Trophoblast cell (in vitro differentiated cells and primary cell): ENCODE measurements around the gene PPP1R27.

Experiments
- DNase-seq, 2 donors: peaks; one replicate each; pipeline ENCODE4 v3.0.0-alpha.2; 2016
- H2AFZ ChIP-seq: 2 replicates; pipeline ENCODE4 v1.6.1; 2013; ENCODE audit warnings: low read length, moderate library complexity, mild to moderate bottlenecking; ENCODE audit not compliant: insufficient read depth, poor library complexity
- H2AK5ac ChIP-seq: 2 replicates; pipeline ENCODE4 v1.6.1; 2013; ENCODE audit warnings: mild to moderate bottlenecking, low read length
- H2BK120ac ChIP-seq: 2 replicates; pipeline ENCODE4 v1.6.1; 2013; ENCODE audit warnings: low read length, mild to moderate bottlenecking, moderate library complexity; ENCODE audit not compliant: insufficient read depth, poor library complexity
- H2BK12ac ChIP-seq: 2 replicates; pipeline ENCODE4 v1.6.1; 2013; ENCODE audit warnings: mild to moderate bottlenecking, low read length, moderate library complexity
- H2BK5ac ChIP-seq: 2 replicates; pipeline ENCODE4 v1.6.1; 2013; ENCODE audit warnings: low read length, low read depth, moderate library complexity, mild to moderate bottlenecking; ENCODE audit not compliant: poor library complexity
- H3K14ac ChIP-seq: 2 replicates; pipeline ENCODE4 v1.6.1; 2013; ENCODE audit warnings: mild to moderate bottlenecking, low read length
- H3K18ac ChIP-seq: 2 replicates; pipeline ENCODE4 v1.6.1; 2013; ENCODE audit warnings: mild to moderate bottlenecking, low read length
- H3K23ac ChIP-seq: 2 replicates; pipeline ENCODE4 v1.6.1; 2013; ENCODE audit warnings: low read length
- H3K27ac ChIP-seq: 2 replicates; pipeline ENCODE4 v1.5.1; 2013; ENCODE audit warnings: low read depth, mild to moderate bottlenecking, inconsistent platforms, low read length, moderate library complexity
- H3K27me3 ChIP-seq: 2 replicates; pipeline ENCODE4 v1.6.1; 2013; ENCODE audit warnings: inconsistent platforms, mild to moderate bottlenecking, low read length, moderate library complexity; ENCODE audit not compliant: insufficient read depth
- H3K36me3 ChIP-seq, 2 experiments: 1 replicate in 1 of 2; 2 replicates in 1 of 2; pipeline ENCODE4 v1.6.1; 2013; ENCODE audit warnings: low read length in 2 of 2, mild to moderate bottlenecking in 2 of 2, moderate library complexity in 1 of 2; ENCODE audit not compliant: insufficient read depth in 2 of 2, control insufficient read depth in 1 of 2
- H3K4ac ChIP-seq: 2 replicates; pipeline ENCODE4 v1.6.1; 2013; ENCODE audit warnings: low read depth, mild to moderate bottlenecking, low read length, moderate library complexity
- H3K4me1 ChIP-seq, 2 experiments: 1 replicate in 1 of 2; 2 replicates in 1 of 2; pipeline ENCODE4 v1.6.1; 2013; ENCODE audit warnings: low read length in 2 of 2, mild to moderate bottlenecking in 2 of 2, moderate library complexity in 1 of 2; ENCODE audit not compliant: insufficient read depth in 2 of 2, control insufficient read depth in 1 of 2
- H3K4me2 ChIP-seq: 2 replicates; pipeline ENCODE4 v1.6.1; 2013; ENCODE audit warnings: inconsistent platforms, mild to moderate bottlenecking, low read length, moderate library complexity
- H3K4me3 ChIP-seq: 2 replicates; pipeline ENCODE4 v1.5.1; 2013; ENCODE audit warnings: mild to moderate bottlenecking, low read depth, low read length, inconsistent platforms
- H3K79me1 ChIP-seq: one replicate; pipeline ENCODE4 v1.6.1; 2013; ENCODE audit warnings: low read length
- H3K79me2 ChIP-seq: 2 replicates; pipeline ENCODE4 v1.6.1; 2013; ENCODE audit warnings: low read length, mild to moderate bottlenecking; ENCODE audit not compliant: control insufficient read depth, insufficient read depth, poor library complexity
- H3K9ac ChIP-seq: 2 replicates; pipeline ENCODE4 v1.6.1; 2013; ENCODE audit warnings: mild to moderate bottlenecking, low read length
- H3K9me3 ChIP-seq: 2 replicates; pipeline ENCODE4 v1.6.1; 2013; ENCODE audit warnings: low read depth, mild to moderate bottlenecking, control low read depth, inconsistent platforms, low read length; ENCODE audit not compliant: insufficient read depth
- H4K12ac ChIP-seq: 2 replicates; pipeline ENCODE4 v1.6.1; 2013; ENCODE audit warnings: low read depth, mild to moderate bottlenecking, low read length, moderate library complexity
- H4K8ac ChIP-seq: 2 replicates; pipeline ENCODE4 v1.6.1; 2013; ENCODE audit warnings: low read depth, mild to moderate bottlenecking, low read length, moderate library complexity
- H4K91ac ChIP-seq: one replicate; pipeline ENCODE4 v1.6.1; 2013; ENCODE audit warnings: low read depth, mild to moderate bottlenecking, low read length, moderate library complexity
- WGBS: extraction: QIAGEN DNeasy Blood & Tissue Kit; methylation state at CpG from one replicate; pipeline ENCODE4 v1.1.7; 2013; ENCODE audit warnings: missing lambda C conversion rate; ENCODE audit not compliant: insufficient read length, insufficient coverage; ENCODE audit errors: extremely low coverage; 5-methylcytosine and 5-hydroxymethylcytosine counted together

The PPP1R27 gene

DNA sequence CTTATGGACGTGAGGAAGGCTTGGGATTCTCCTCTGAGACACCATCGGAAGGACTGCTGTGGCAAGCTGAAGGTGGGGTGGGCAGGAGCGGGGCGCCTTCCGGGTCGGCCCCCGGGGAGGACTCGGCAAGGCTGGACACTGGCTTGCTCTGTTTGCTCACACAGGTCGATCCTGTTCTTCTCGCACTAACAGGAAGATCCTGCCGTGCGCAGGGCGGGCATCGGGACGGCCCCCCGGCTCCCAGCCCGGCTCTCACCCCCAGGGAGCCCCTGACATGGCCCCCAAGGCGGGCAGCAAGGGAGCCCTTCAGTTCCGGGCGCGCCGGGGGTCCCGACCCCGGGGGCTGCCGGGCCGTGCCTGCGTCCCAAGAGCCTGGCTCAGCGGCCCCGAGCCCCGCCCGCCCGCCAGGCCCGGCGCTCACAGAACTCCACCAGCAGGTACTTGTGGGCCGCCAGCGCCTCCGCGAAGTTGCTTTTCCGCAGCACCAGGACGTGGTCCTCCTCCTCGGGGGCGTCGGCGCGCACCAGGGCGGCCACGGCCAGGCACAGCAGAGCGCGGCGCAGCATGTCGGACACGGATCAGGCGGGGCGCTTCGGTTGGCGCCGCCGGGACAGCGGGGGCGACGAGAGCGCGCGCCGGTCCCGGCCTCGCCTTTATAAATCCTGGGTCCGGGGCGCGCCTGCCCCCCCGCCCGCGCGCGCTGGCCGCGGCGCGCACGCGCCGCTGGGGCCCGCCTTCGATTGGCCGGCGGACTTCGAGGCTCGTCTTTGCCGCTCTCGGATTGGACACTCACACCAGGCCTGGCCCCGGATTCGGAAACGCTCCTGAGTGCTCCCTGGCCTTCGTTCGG is 25.3 kb upstream of the PPP1R27 start, which contains the start of gene P4HB:
P4HB (minus strand) TSS at position 630 of the 850 bp plus-strand sequence; CDS start at position 566, 64 bp downstream.
- Histone ChIP-seq H2BK120ac (peak within 1 kb of the TSS; percentile 74), H4K12ac (peak within 1 kb of the TSS; percentile 88), H2AK5ac (peak within 1 kb of the TSS; percentile 98), H3K4ac (peak within 1 kb of the TSS; percentile 87), H3K9me3 (no peaks in the 10 kb centered on the region), H3K79me2 (peaks cover 32% of the 10 kb centered on the region), H2BK5ac (peak within 1 kb of the TSS; percentile 80), H3K9ac (peak within 1 kb of the TSS; percentile 98), H3K18ac (peak within 1 kb of the TSS; percentile 96), H3K14ac (peak within 1 kb of the TSS; percentile 99), H3K4me3 (peak within 1 kb of the TSS; percentile 99), H3K4me1 (peaks cover 11 to 14% of the 10 kb centered on the region in 2 experiments), H3K23ac (no peak within 1 kb of the TSS), H4K8ac (peak within 1 kb of the TSS; percentile 96), H3K36me3 (peaks cover 48 to 49% of the 10 kb centered on the region in 2 experiments), H3K27ac (peak within 1 kb of the TSS; percentile 87), H2AFZ (peak within 1 kb of the TSS; percentile 91), H3K79me1 (peaks cover 15% of the 10 kb centered on the region), H4K91ac (peak within 1 kb of the TSS; percentile 98), H3K27me3 (no peaks in the 10 kb centered on the region), H3K4me2 (peak within 1 kb of the TSS; percentile 93), H2BK12ac (no peak within 1 kb of the TSS)
- WGBS = no CpG with 5 or more reads among the region's 95 CpGs
- no peak for DNase-seq

- Histone ChIP-seq H3K4me3 (peak overlapping the region; percentile 92), H3K9me3 (no peaks in the 10 kb centered on the region), H3K4ac (peak overlapping the region; percentile 33), H3K4me2 (peak overlapping the region; percentile 93), H3K18ac (peak overlapping the region; percentile 53), H3K79me1 (peaks cover 15% of the 10 kb centered on the region), H2AK5ac (peak overlapping the region; percentile 71), H3K14ac (peak overlapping the region; percentile 99), H3K27me3 (no peaks in the 10 kb centered on the region), H2BK120ac (peak overlapping the region; percentile 67), H2AFZ (peak overlapping the region; percentile 15), H3K9ac (peak overlapping the region; percentile 82), H4K91ac (peak overlapping the region; percentile 98), H3K4me1 (peaks cover 11 to 14% of the 10 kb centered on the region in 2 experiments), H3K36me3 (peaks cover 55% of the 10 kb centered on the region in 2 experiments), H3K27ac (peak overlapping the region; percentile 76), H3K79me2 (peaks cover 32% of the 10 kb centered on the region), H2BK5ac (peak overlapping the region; percentile 76), H4K8ac (peak overlapping the region; percentile 96), H3K23ac (no peak overlapping the region), H4K12ac (peak overlapping the region; percentile 86), H2BK12ac (no peak overlapping the region)
- WGBS = no CpG with 5 or more reads among the region's 23 CpGs
- no peak for DNase-seq
Measured at GRCh38 chr17:81858967-81859905, 24.4 kb upstream of the PPP1R27 start.

DNA sequence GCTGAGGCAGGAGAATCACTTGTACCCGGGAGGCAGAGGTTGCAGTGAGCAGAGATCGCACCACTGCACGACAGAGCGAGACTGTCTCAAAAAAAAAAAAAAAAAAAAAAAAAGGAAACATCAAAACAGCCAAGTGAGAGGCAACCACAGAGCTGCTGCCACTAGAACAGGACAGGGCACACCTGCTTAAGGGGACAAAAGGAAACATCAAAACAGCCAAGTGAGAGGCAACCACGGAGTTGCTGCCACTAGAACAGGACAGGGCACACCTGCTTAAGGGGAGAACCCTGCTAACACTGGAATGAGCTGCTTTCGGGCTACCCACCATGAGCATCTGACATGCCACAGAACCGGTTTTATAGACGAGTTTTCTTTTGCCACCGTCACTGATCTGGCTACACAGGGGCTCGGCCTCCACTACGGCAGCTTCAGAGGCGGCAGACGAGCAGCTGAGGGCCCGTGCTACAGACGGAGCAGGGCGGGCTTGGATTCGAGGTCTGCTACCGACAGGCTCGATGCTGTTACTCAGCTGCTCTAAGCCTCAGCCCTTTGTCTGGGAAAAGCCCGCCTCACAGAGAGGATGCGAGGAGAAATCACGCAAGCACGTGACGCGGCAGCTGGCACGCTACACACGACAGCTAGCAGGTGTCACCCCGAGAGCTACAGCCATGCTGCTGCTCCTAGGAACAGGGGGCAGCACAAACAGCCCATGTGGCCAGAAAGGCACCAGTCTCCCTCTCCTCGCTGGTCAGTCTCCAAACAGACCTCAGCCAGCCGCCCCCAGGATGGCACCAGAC is 23.5 kb upstream of the PPP1R27 start:
- Histone ChIP-seq H3K4me3 (no peak overlapping the region), H2BK120ac (no peak overlapping the region), H4K91ac (no peak overlapping the region), H4K8ac (no peak overlapping the region), H3K79me1 (peaks cover 15% of the 10 kb centered on the region), H3K27me3 (no peaks in the 10 kb centered on the region), H3K4me1 (peaks cover 11 to 14% of the 10 kb centered on the region in 2 experiments), H3K18ac (no peak overlapping the region), H3K9ac (no peak overlapping the region), H3K79me2 (peaks cover 32% of the 10 kb centered on the region), H3K9me3 (no peaks in the 10 kb centered on the region), H3K4ac (peak overlapping the region; percentile 33), H3K23ac (no peak overlapping the region), H2AK5ac (no peak overlapping the region), H3K4me2 (peak overlapping the region; percentile 93), H4K12ac (peak overlapping the region; percentile 6), H2AFZ (no peak overlapping the region), H2BK5ac (no peak overlapping the region), H3K27ac (no peak overlapping the region), H3K36me3 (peaks cover 58% of the 10 kb centered on the region in 2 experiments), H3K14ac (no peak overlapping the region), H2BK12ac (no peak overlapping the region)
- DNase-seq = peak; percentile 71 to 80
- WGBS = no CpG with 5 or more reads among the region's 30 CpGs
